HCT116 (cell line): ENCODE results near the gene S100A12.

Experiments used
- JUND ChIP-seq: IDR thresholded peaks from 2 replicates; pipeline ENCODE4 v1.6.1; 2012
- TF ChIP-seq, protein P1 (sequence below), 3 experiments: fragments of 200-600 bp in 1 of 3; sonication (generic) in 1 of 3; IDR thresholded peaks in 2 of 3; conservative IDR thresholded peaks in 1 of 3; 2 replicates each; pipeline ENCODE4 v1.5.1; 2012 to 2017; ENCODE audit warnings: low read depth in 2 of 3, low read length in 2 of 3, antibody characterized with exemption in 1 of 3, borderline replicate concordance in 1 of 3, control low read depth in 1 of 3, mild to moderate bottlenecking in 1 of 3, mixed read lengths in 1 of 3, mixed run types in 1 of 3, moderate library complexity in 1 of 3; ENCODE audit not compliant: insufficient read depth in 1 of 3

DNA sequence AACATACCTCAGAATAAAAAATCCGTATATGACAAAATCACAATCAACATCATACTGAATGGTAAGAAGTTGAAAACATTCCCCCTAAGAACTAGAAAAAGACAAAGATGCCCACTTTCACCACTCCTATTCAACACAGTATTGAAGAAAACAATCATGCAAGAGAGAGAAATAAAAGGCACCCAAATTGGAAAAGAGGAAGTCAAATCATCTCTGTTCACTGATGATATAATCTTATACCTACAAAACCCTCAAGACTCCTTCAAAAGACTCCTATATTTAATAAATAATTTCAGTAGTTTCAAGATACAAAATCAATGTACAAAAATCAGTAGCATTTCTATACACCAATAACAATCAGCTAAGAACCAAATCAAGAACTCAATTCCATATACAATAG, 41.5 kb downstream of the S100A12 start:
- TF ChIP-seq JUND, result no peak
- TF ChIP-seq, protein P1, sequence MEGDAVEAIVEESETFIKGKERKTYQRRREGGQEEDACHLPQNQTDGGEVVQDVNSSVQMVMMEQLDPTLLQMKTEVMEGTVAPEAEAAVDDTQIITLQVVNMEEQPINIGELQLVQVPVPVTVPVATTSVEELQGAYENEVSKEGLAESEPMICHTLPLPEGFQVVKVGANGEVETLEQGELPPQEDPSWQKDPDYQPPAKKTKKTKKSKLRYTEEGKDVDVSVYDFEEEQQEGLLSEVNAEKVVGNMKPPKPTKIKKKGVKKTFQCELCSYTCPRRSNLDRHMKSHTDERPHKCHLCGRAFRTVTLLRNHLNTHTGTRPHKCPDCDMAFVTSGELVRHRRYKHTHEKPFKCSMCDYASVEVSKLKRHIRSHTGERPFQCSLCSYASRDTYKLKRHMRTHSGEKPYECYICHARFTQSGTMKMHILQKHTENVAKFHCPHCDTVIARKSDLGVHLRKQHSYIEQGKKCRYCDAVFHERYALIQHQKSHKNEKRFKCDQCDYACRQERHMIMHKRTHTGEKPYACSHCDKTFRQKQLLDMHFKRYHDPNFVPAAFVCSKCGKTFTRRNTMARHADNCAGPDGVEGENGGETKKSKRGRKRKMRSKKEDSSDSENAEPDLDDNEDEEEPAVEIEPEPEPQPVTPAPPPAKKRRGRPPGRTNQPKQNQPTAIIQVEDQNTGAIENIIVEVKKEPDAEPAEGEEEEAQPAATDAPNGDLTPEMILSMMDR (IDR thresholded peaks at IDR 0.05 in 2 of 3, conservative IDR thresholded peaks at IDR 0.05 in 1 of 3; ENCODE audit: borderline replicate concordance in 1 of 3, insufficient read depth in 1 of 3, low read depth in 2 of 3, low read length in 2 of 3), result no peak
